GM21515 (cell line): ENCODE data around the gene SLC9A9.

Source experiments
- ATAC-seq: cut with Tn5 transposase; IDR thresholded peaks from one replicate; pipeline ENCODE4 v1.9.1; 2021; ENCODE audit not compliant: unreplicated experiment

The SLC9A9 gene

GRCh38 chr3:143652118-143652517 lies 196.2 kb downstream of the SLC9A9 start:
- ATAC-seq, result no peak

GRCh38 chr3:143650827-143651226 lies 197.4 kb downstream of the SLC9A9 start:
- ATAC-seq, result no peak

- ATAC-seq, result no peak
These were observed 198.1 kb downstream of the SLC9A9 start for GRCh38 chr3:143650120-143650519.

- ATAC-seq, result no peak
These were observed 199.6 kb downstream of the SLC9A9 start for GRCh38 chr3:143648708-143649107.

GRCh38 chr3:143648218-143648617 lies 200.1 kb downstream of the SLC9A9 start:
- no peak for ATAC-seq

- peak; percentile 55 for ATAC-seq
These were observed 203.7 kb downstream of the SLC9A9 start for GRCh38 chr3:143644370-143645089.

- ATAC-seq, result no peak
These were observed 204.4 kb downstream of the SLC9A9 start for GRCh38 chr3:143643905-143644304.

- no peak for ATAC-seq
These were observed 207.5 kb downstream of the SLC9A9 start for GRCh38 chr3:143640774-143641173.

- ATAC-seq, result no peak
These were observed 211.1 kb downstream of the SLC9A9 start for GRCh38 chr3:143637133-143637532.

GRCh38 chr3:143634991-143635390 lies 213.3 kb downstream of the SLC9A9 start:
- ATAC-seq, result no peak

GRCh38 chr3:143634427-143634826 lies 213.8 kb downstream of the SLC9A9 start:
- no peak for ATAC-seq

- no peak for ATAC-seq
These were observed 214.5 kb downstream of the SLC9A9 start for GRCh38 chr3:143633816-143634215.

GRCh38 chr3:143629726-143630125 lies 218.5 kb downstream of the SLC9A9 start:
- ATAC-seq, result no peak

GRCh38 chr3:143628971-143629370 lies 219.3 kb downstream of the SLC9A9 start:
- no peak for ATAC-seq

GRCh38 chr3:143627336-143627735 lies 220.9 kb downstream of the SLC9A9 start:
- no peak for ATAC-seq

- no peak for ATAC-seq
These were observed 229.0 kb downstream of the SLC9A9 start for GRCh38 chr3:143619231-143619630.

- ATAC-seq, result no peak
These were observed 231.2 kb downstream of the SLC9A9 start for GRCh38 chr3:143617050-143617449.

GRCh38 chr3:143613226-143613625 lies 235.0 kb downstream of the SLC9A9 start:
- ATAC-seq, result no peak

- no peak for ATAC-seq
These were observed 235.7 kb downstream of the SLC9A9 start for GRCh38 chr3:143612541-143612940.

- no peak for ATAC-seq
These were observed 239.3 kb downstream of the SLC9A9 start for GRCh38 chr3:143608966-143609365.

- ATAC-seq, result peak; percentile 40
These were observed 242.9 kb downstream of the SLC9A9 start for GRCh38 chr3:143605233-143605950.

GRCh38 chr3:143604402-143605185 lies 243.7 kb downstream of the SLC9A9 start:
- peak; percentile 92 for ATAC-seq
